ENCODE data around the gene HOXA10. TPM values are rescaled to one million over a fixed set of nuclear protein-coding genes. Genes with fewer than 3 reads are reported as not detected.

Gene HOXA10
- polyA plus RNA-seq, 3 donors: 0.09 to 3.2 (median 0.33) TPM

GRCh38 chr7:27129729-27130539 is 44.2 kb downstream of the HOXA10 start:
- H3K9me3 Mint-ChIP-seq: peaks cover 0 to 9% (median 0%) of the 10 kb centered on the region in 7 donors
- Histone ChIP-seq H3K27me3 (ENCODE audit: control insufficient read depth in 2 of 2, insufficient read depth in 2 of 2, low read length in 2 of 2) (no peaks in the 10 kb centered on the region), H3K4me2 (replicated peaks; ENCODE audit: extremely low read depth, low read length, poor library complexity, severe bottlenecking) (peak overlapping the region; percentile 76), H3K4me3 (replicated peaks in 1 of 3; ENCODE audit: low read depth in 2 of 3, low read length in 3 of 3) (peak overlapping the region in 2 of 3 experiments; percentile 47 to 78), H3K4me1 (ENCODE audit: control insufficient read depth in 1 of 2, insufficient read depth in 2 of 2, low read length in 2 of 2) (peaks cover 3 to 16% of the 10 kb centered on the region in 2 donors), H3K79me2 (ENCODE audit: insufficient read depth, low read length) (no peaks in the 10 kb centered on the region), H3K36me3 (replicated peaks in 1 of 2; ENCODE audit: control insufficient read depth in 1 of 2, insufficient read depth in 2 of 2, low read length in 2 of 2) (no peaks in the 10 kb centered on the region), H2AFZ (ENCODE audit: insufficient read depth, low read depth, low read length, poor library complexity, severe bottlenecking) (peak overlapping the region; percentile 95), H4K20me1 (ENCODE audit: insufficient read depth, low read length) (no peaks in the 10 kb centered on the region), H3K27ac (ENCODE audit: low read depth in 1 of 2, low read length in 2 of 2) (no peak overlapping the region), H3K9me3 (replicated peaks in 1 of 2; ENCODE audit: control insufficient read depth in 1 of 2, insufficient read depth in 1 of 2, low read length in 2 of 2) (no peaks in the 10 kb centered on the region), H3K9ac (ENCODE audit: insufficient read depth, low read length, poor library complexity, severe bottlenecking) (no peak overlapping the region)
- intact Hi-C loops (cut with micrococcal nuclease): no loop called here
- 54% methylated on average over 66 of the region's 72 CpGs for WGBS (ENCODE audit: insufficient coverage)
- peak overlapping the region in 1 of 2 donors; percentile 45 for H3K4me3 Mint-ChIP-seq
- peaks cover 4 to 11% (median 5%) of the 10 kb centered on the region in 3 donors for H3K27me3 Mint-ChIP-seq (ENCODE audit: low read depth in 3 of 3)
- DNase-seq: no peak
- H3K27ac Mint-ChIP-seq: no peak overlapping the region
- H3K36me3 Mint-ChIP-seq: peaks cover 0 to 2% of the 10 kb centered on the region in 2 donors
- H3K4me1 Mint-ChIP-seq: peaks cover 18% of the 10 kb centered on the region
- TF ChIP-seq, protein P1, sequence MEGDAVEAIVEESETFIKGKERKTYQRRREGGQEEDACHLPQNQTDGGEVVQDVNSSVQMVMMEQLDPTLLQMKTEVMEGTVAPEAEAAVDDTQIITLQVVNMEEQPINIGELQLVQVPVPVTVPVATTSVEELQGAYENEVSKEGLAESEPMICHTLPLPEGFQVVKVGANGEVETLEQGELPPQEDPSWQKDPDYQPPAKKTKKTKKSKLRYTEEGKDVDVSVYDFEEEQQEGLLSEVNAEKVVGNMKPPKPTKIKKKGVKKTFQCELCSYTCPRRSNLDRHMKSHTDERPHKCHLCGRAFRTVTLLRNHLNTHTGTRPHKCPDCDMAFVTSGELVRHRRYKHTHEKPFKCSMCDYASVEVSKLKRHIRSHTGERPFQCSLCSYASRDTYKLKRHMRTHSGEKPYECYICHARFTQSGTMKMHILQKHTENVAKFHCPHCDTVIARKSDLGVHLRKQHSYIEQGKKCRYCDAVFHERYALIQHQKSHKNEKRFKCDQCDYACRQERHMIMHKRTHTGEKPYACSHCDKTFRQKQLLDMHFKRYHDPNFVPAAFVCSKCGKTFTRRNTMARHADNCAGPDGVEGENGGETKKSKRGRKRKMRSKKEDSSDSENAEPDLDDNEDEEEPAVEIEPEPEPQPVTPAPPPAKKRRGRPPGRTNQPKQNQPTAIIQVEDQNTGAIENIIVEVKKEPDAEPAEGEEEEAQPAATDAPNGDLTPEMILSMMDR (IDR thresholded peaks at IDR 0.05): no peak

- H3K27me3 Mint-ChIP-seq (ENCODE audit: low read depth in 3 of 3): peaks cover 4 to 10% (median 5%) of the 10 kb centered on the region in 3 donors
- peaks cover 0 to 2% of the 10 kb centered on the region in 2 donors for H3K36me3 Mint-ChIP-seq
- no peak overlapping the region for H3K9ac ChIP-seq (ENCODE audit: insufficient read depth, low read length, poor library complexity, severe bottlenecking)
- peak overlapping the region in 1 of 7 donors; percentile 35 for H3K27ac Mint-ChIP-seq
- H3K4me3 ChIP-seq (replicated peaks in 1 of 3; ENCODE audit: low read depth in 2 of 3, low read length in 3 of 3): no peak overlapping the region
- no peaks in the 10 kb centered on the region for H3K27me3 ChIP-seq (ENCODE audit: control insufficient read depth in 2 of 2, insufficient read depth in 2 of 2, low read length in 2 of 2)
- H3K27ac ChIP-seq (ENCODE audit: low read depth in 1 of 2, low read length in 2 of 2): no peak overlapping the region
- TF ChIP-seq, protein P1 (IDR thresholded peaks at IDR 0.05): no peak
- no peaks in the 10 kb centered on the region for H3K9me3 ChIP-seq (replicated peaks in 1 of 2; ENCODE audit: control insufficient read depth in 1 of 2, insufficient read depth in 1 of 2, low read length in 2 of 2)
- WGBS (ENCODE audit: insufficient coverage): 96% methylated on average over 14 of the region's 28 CpGs
- peaks cover 0 to 8% of the 10 kb centered on the region in 2 donors for H3K4me1 ChIP-seq (ENCODE audit: control insufficient read depth in 1 of 2, insufficient read depth in 2 of 2, low read length in 2 of 2)
- no peak overlapping the region for H3K4me2 ChIP-seq (replicated peaks; ENCODE audit: extremely low read depth, low read length, poor library complexity, severe bottlenecking)
- intact Hi-C loops (cut with micrococcal nuclease): no loop called here
- H2AFZ ChIP-seq (ENCODE audit: insufficient read depth, low read depth, low read length, poor library complexity, severe bottlenecking): no peak overlapping the region
- H3K9me3 Mint-ChIP-seq: peaks cover 0 to 9% (median 0%) of the 10 kb centered on the region in 7 donors
- peaks cover 9% of the 10 kb centered on the region for H3K4me1 Mint-ChIP-seq
- no peak for DNase-seq
- H3K36me3 ChIP-seq (replicated peaks in 1 of 2; ENCODE audit: control insufficient read depth in 1 of 2, insufficient read depth in 2 of 2, low read length in 2 of 2): no peaks in the 10 kb centered on the region
- H3K4me3 Mint-ChIP-seq: peak overlapping the region; percentile 0 to 27
- no peaks in the 10 kb centered on the region for H3K79me2 ChIP-seq (ENCODE audit: insufficient read depth, low read length)
- no peaks in the 10 kb centered on the region for H4K20me1 ChIP-seq (ENCODE audit: insufficient read depth, low read length)
These were observed 45.1 kb downstream of the HOXA10 start for GRCh38 chr7:27128776-27129728.

Measured in CD14-positive monocyte (primary cell).